HAP-1 (cell line): Measurements from ENCODE around the gene C16orf96.
A peak's percentile ranks its signal among the peaks of the same experiment; 100 is the strongest.

Experiments used
- DNase-seq, 2 experiments: peaks; one replicate each; pipeline ENCODE4 v3.0.0-alpha.2; 2016 to 2020; ENCODE audit warnings: low spot score in 2 of 2
- H3K27me3 ChIP-seq: fragments of 250-450 bp; sonication (Bioruptor Pico); 2 replicates; pipeline ENCODE4 v1.5.1; 2020; ENCODE audit warnings: low read depth, mild to moderate bottlenecking, moderate library complexity
- H3K36me3 ChIP-seq: fragments of 250-450 bp; sonication (Bioruptor Pico); replicated peaks from 2 replicates; pipeline ENCODE4 v1.5.1; 2020; ENCODE audit warnings: mild to moderate bottlenecking
- H3K4me1 ChIP-seq: fragments of 250-450 bp; sonication (Bioruptor Pico); 2 replicates; pipeline ENCODE4 v1.5.1; 2020; ENCODE audit warnings: mild to moderate bottlenecking
- H3K4me3 ChIP-seq: fragments of 250-450 bp; sonication (Bioruptor Pico); 2 replicates; pipeline ENCODE4 v1.5.1; 2020; ENCODE audit warnings: mild to moderate bottlenecking, moderate library complexity
- H3K9me3 ChIP-seq: fragments of 250-450 bp; sonication (Bioruptor Pico); 2 replicates; pipeline ENCODE4 v1.5.1; 2020; ENCODE audit warnings: mild to moderate bottlenecking, moderate library complexity
- in situ Hi-C: fragments of 300-500 bp; cut with MboI; formaldehyde crosslinking; loops from 3 replicates; pipeline ENCODE4 v1.14.3; 2020; ENCODE audit warnings: low sequenced_read_pairs, inconsistent platforms, mixed read lengths

The C16orf96 gene

GRCh38 chr16:4533490-4533889 is 22.6 kb upstream of the C16orf96 start:
- H3K9me3 ChIP-seq, result no peaks in the 10 kb centered on the region
- no peak for DNase-seq
- peaks cover 4% of the 10 kb centered on the region for H3K36me3 ChIP-seq
- peaks cover 7% of the 10 kb centered on the region for H3K4me1 ChIP-seq
- in situ Hi-C loops, result no loop called here
- no peak overlapping the region for H3K4me3 ChIP-seq
- H3K27me3 ChIP-seq, result no peaks in the 10 kb centered on the region

- H3K4me3 ChIP-seq, result no peak overlapping the region
- no peak for DNase-seq
- peaks cover 4% of the 10 kb centered on the region for H3K36me3 ChIP-seq
- H3K4me1 ChIP-seq, result peaks cover 7% of the 10 kb centered on the region
- H3K27me3 ChIP-seq, result no peaks in the 10 kb centered on the region
- peaks cover 5% of the 10 kb centered on the region for H3K9me3 ChIP-seq
- in situ Hi-C loops, result no loop called here
These were observed 21.9 kb upstream of the C16orf96 start for GRCh38 chr16:4534151-4534790.

- Histone ChIP-seq H3K4me3 (no peak overlapping the region), H3K27me3 (no peaks in the 10 kb centered on the region), H3K36me3 (peaks cover 4% of the 10 kb centered on the region), H3K4me1 (peaks cover 7% of the 10 kb centered on the region), H3K9me3 (peaks cover 12% of the 10 kb centered on the region)
- in situ Hi-C loops, result no loop called here
- no peak for DNase-seq
These were observed 20.5 kb upstream of the C16orf96 start for GRCh38 chr16:4535627-4536108.

- Histone ChIP-seq H3K27me3 (no peaks in the 10 kb centered on the region), H3K4me3 (peak overlapping the region; percentile 56), H3K9me3 (peaks cover 12% of the 10 kb centered on the region), H3K4me1 (peaks cover 7% of the 10 kb centered on the region), H3K36me3 (peaks cover 4% of the 10 kb centered on the region)
- in situ Hi-C loops, result no loop called here
- DNase-seq, result no peak
These were observed 19.6 kb upstream of the C16orf96 start for GRCh38 chr16:4536391-4537106.

GRCh38 chr16:4537376-4538343 is 18.5 kb upstream of the C16orf96 start:
- H3K27me3 ChIP-seq, result no peaks in the 10 kb centered on the region
- in situ Hi-C loops, result no loop called here

GRCh38 chr16:4538350-4539235 is 17.5 kb upstream of the C16orf96 start, which contains the start of gene CDIP1:
CDIP1 (minus strand) TSS chr16:4538773; CDS start chr16:4514130, 24,643 bp downstream.
- peak within 1 kb of the TSS; percentile 56 for H3K4me3 ChIP-seq

More at GRCh38 chr16:4537376-4538343, 18.5 kb upstream of the C16orf96 start:
- Histone ChIP-seq H3K4me1 (peaks cover 7% of the 10 kb centered on the region), H3K36me3 (peaks cover 4% of the 10 kb centered on the region), H3K4me3 (peak overlapping the region; percentile 56), H3K9me3 (peaks cover 12% of the 10 kb centered on the region)
- peak in 1 of 2 experiments; percentile 29 for DNase-seq

GRCh38 chr16:4539716-4540284 is 16.3 kb upstream of the C16orf96 start:
- in situ Hi-C loops, result no loop called here
- no peak overlapping the region for H3K4me3 ChIP-seq

More at GRCh38 chr16:4538350-4539235, 17.5 kb upstream of the C16orf96 start, which contains the start of gene CDIP1:
- no peaks in the 10 kb centered on the region for H3K27me3 ChIP-seq
- H3K9me3 ChIP-seq, result peaks cover 12% of the 10 kb centered on the region
- in situ Hi-C loops, result no loop called here
- peaks cover 7% of the 10 kb centered on the region for H3K4me1 ChIP-seq
- DNase-seq, result peak; percentile 89 to 97
- H3K36me3 ChIP-seq, result no peaks in the 10 kb centered on the region; the same call in 1 of the 2 replicates

GRCh38 chr16:4544473-4544872 is 11.7 kb upstream of the C16orf96 start:
- Histone ChIP-seq H3K4me1 (no peaks in the 10 kb centered on the region), H3K9me3 (peaks cover 5% of the 10 kb centered on the region), H3K36me3 (no peaks in the 10 kb centered on the region), H3K4me3 (no peak overlapping the region), H3K27me3 (no peaks in the 10 kb centered on the region)
- no peak for DNase-seq
- in situ Hi-C loops, result no loop called here

More at GRCh38 chr16:4539716-4540284, 16.3 kb upstream of the C16orf96 start:
- DNase-seq, result no peak
- Histone ChIP-seq H3K27me3 (no peaks in the 10 kb centered on the region), H3K9me3 (peaks cover 12% of the 10 kb centered on the region), H3K4me1 (peaks cover 7% of the 10 kb centered on the region), H3K36me3 (no peaks in the 10 kb centered on the region)

GRCh38 chr16:4548124-4548523 is 8.0 kb upstream of the C16orf96 start:
- H3K4me1 ChIP-seq, result no peaks in the 10 kb centered on the region
- no peak overlapping the region for H3K4me3 ChIP-seq
- no peaks in the 10 kb centered on the region for H3K27me3 ChIP-seq
- H3K36me3 ChIP-seq, result no peaks in the 10 kb centered on the region
- no peak for DNase-seq
- in situ Hi-C loops, result no loop called here
- no peaks in the 10 kb centered on the region for H3K9me3 ChIP-seq

GRCh38 chr16:4550591-4550990 is 5.5 kb upstream of the C16orf96 start:
- Histone ChIP-seq H3K4me3 (no peak overlapping the region), H3K9me3 (no peaks in the 10 kb centered on the region), H3K4me1 (no peaks in the 10 kb centered on the region), H3K27me3 (no peaks in the 10 kb centered on the region), H3K36me3 (no peaks in the 10 kb centered on the region)
- in situ Hi-C loops, result no loop called here
- no peak for DNase-seq

GRCh38 chr16:4552541-4552940 is 3.6 kb upstream of the C16orf96 start:
- in situ Hi-C loops, result no loop called here
- no peaks in the 10 kb centered on the region for H3K36me3 ChIP-seq

GRCh38 chr16:4556580-4556979 is 440 bp downstream of the C16orf96 start:
- in situ Hi-C loops, result no loop called here
- Histone ChIP-seq H3K9me3 (no peaks in the 10 kb centered on the region), H3K27me3 (peaks cover 4% of the 10 kb centered on the region; the same call in 1 of the 2 replicates), H3K4me3 (no peak overlapping the region), H3K4me1 (no peaks in the 10 kb centered on the region), H3K36me3 (no peaks in the 10 kb centered on the region)
- no peak for DNase-seq

More at GRCh38 chr16:4552541-4552940, 3.6 kb upstream of the C16orf96 start:
- Histone ChIP-seq H3K27me3 (no peaks in the 10 kb centered on the region), H3K4me1 (no peaks in the 10 kb centered on the region), H3K4me3 (no peak overlapping the region), H3K9me3 (no peaks in the 10 kb centered on the region)
- DNase-seq, result no peak
